GM19035 (cell line): Measurements from ENCODE around the gene ZNF423.

Experiments used
- ATAC-seq: cut with Tn5 transposase; IDR thresholded peaks from one replicate; pipeline ENCODE4 v1.9.1; 2021; ENCODE audit not compliant: unreplicated experiment

Gene ZNF423

DNA sequence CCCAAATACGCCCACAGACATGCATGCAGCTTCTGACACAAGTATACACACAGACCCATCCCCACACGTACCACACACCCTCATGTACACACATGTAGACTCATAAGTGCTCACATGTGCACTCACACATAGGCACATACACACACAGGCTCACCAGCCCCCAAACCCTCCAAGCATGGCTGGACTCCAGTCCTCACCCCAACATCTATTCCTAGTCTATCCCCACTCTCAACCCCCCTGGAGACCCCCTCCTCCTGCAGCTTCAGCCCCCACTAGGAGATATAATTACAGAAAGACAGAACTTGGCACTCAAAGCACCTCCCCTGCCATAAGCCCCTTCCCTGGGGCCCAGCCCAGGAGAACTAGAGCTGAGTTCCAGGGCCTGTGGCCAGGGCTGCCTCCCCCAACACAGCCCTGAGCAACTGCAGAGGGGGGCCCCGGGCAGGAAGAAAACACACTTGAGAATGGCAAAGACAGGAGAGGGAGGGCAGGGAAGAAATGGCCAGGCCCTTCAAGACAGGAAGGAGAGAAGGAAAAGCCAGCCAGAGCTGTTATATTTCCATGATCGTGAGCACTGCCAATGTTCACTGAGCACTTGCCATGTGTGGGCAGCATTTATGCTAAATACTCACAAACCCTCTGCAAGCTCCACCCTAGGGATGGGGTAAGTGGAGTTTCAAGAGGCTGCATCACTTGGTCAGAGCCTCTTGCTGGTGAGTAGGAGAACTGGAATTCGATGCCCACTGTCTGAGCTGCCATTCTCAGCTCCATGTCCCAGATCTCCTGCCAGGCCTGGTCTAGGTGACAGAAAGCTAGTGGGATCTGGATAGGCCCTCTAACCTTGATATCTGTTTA lies 224.5 kb downstream of the ZNF423 start:
- ATAC-seq: no peak

DNA sequence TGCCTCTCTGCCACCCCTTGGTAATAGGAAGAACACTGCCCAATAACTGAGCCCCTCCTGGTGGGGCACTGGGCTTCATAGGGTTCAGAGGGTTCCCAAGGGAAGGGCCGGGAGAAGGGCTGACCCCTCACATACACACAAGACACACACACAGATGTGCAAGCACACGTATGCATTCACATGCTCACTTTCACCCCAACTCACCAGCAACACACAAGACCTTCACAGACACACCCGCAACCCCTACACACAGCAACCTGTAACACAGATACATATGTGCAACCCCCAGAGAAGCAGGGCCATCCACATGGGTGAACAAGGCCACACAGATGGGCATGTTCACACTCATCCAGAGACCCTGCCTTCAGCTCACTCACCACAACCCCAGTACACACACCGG lies 225.1 kb downstream of the ZNF423 start:
- no peak for ATAC-seq

DNA sequence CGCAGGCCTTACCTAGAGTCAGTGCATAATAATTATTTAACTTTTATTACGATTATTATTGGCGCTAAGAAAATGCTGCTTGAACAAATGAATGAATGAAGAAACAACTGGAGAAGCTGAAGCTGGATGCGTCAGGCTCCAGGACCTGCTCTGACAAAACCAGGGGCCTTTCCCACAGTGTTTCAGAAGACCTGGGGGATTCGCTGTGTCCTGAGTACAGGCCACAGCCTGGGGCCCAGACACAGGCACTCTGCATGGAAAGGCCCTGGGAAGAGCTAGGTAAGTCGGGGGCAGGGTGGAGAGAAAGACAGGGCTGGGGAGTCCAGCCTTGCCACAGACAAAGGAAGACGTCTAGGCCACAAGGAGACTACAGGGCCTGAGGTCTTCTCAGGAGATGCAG lies 226.1 kb downstream of the ZNF423 start:
- ATAC-seq: no peak

DNA sequence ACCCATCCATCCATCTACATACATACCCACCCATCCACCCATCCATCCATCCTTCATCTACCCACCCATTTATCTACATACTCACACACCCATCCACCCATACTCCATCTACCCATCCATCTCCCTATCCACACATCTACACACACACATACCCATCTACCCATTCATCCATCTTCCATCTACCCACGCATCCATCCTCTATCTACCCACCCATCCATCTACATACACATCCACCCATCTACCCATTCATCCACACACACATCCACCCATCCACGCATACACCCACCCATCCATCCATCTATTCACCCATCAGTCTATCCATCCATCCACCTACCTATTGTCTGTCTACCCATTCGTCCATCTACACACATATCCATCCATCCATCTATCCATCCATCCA lies 227.8 kb downstream of the ZNF423 start:
- ATAC-seq: no peak

DNA sequence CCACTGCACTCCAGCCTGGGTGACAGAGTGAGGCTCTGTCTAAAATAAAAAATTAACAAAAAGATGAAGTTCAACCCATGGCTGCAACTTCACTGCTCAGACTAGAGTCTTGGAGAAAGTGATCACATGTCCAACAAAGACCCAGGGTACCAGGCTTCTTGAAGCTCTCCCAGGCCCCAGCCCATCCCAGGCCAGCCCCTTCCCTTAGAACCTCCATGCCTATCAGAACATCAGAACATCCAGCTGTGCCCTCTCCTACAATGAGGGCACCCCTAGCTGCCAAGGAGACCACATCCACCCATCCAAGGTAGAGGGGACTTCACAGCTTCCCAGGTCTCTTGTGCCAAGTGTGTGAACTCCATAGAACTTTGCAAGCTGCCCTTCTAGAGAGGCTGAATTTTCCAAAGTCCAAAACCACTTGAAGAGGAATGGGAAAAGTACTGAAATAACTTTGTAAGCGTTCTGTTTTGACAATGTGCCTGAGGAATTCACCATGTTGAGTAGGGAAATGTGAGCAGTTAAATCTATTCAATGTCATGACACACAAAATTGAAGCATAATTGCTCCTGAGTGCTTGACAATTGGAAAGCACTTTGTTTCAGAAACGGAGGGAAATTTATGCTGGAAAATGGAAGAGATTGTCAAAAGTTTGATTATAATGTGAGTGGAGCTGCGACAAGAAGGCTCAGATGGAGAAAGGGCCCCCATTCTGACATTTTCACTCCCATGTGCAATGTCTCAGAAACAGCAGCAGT lies 230.4 kb downstream of the ZNF423 start:
- no peak for ATAC-seq

DNA sequence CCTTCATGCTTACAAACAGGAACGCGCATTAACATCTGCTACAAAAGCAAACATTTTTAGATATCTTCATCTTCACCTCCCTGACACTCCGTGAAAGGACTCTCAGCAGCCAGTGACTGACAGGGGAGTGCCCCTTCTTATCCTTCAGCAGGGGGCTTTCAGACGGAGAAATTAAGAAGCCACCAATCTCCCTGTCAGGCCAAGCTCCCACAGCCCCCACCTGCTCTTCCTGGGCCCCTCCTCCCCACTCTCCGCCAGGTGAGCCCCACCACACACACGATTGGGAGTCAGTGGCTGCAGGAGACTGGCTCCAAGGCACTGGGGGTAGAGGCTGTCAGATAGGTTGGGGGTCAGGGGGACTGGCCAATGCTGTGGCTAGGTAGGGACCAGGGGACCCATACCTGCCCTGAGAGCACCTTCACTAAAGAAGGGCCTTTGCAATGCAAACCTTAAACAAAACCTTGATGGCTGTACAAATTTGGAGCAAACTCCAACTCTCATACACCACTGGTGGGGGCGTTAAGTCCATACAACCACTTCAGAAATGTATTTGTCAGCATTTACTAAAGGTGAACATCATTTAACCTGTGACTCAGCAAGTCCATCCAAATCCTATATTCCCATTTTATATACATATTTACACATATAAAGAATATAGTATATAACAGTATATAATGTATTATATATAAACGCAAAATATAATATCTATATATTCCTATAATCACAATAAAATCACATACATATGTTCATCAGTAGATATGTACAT lies 232.2 kb downstream of the ZNF423 start:
- ATAC-seq: no peak

DNA sequence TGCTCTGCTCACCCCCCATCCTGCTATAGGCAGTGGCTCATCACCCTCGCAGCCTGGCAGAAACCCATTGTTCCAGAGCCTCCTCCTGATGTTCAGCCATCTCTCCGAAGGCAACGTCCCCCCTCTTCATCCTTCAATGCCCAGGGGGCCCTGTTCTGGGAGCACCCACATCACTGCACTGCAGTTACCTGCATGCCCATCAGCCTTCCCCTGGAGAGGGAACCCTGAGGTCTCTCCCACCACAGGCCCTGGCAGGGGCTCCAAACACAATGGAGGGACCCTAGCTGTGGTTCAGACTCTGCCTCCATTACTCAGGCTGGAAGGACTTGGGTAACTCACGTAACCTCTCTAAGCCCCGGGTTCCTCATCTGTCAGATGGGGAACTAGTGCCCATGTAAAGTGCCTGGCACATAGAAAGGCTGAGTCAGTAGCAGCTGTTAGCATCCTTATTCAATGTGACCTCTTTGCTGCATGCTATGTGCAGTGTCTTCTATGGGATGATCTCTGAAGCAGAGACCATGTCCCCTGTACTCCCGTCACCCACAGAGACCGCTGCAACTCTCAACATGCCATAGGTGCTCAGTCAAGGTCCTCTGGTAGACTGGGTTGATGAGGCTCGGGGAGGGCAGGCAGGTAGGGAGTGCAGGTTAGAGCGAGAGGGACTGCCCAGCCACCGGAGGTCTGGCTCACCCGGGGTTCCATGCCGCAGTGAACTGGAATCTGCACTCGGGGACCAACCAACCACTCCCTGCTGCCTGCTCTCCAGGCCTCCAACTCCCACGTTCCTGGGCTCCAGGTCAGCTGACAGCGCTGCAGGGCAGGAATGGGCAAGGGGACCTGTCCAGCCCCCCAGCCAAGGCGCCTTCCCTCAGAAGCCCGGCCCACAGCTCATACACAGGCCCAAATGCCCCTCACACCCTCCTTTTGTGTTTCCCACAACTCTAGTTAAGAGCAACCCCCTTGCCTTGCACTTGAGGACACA lies 233.2 kb downstream of the ZNF423 start:
- ATAC-seq: no peak

DNA sequence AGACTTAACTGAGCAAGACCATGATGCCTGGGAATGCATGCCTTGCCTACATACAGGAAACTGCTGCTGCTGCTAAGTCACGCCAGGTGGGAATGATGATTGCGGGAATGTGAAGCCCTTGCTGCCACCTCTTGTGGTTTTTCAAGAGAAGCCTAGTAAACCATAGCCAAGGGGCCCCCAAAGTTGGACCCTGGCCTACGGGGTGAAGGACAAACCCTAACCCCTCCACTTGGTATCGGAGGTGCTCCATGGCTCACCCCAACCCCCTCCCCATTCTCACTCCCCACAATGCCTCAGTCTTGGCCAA lies 233.9 kb downstream of the ZNF423 start:
- ATAC-seq: no peak

DNA sequence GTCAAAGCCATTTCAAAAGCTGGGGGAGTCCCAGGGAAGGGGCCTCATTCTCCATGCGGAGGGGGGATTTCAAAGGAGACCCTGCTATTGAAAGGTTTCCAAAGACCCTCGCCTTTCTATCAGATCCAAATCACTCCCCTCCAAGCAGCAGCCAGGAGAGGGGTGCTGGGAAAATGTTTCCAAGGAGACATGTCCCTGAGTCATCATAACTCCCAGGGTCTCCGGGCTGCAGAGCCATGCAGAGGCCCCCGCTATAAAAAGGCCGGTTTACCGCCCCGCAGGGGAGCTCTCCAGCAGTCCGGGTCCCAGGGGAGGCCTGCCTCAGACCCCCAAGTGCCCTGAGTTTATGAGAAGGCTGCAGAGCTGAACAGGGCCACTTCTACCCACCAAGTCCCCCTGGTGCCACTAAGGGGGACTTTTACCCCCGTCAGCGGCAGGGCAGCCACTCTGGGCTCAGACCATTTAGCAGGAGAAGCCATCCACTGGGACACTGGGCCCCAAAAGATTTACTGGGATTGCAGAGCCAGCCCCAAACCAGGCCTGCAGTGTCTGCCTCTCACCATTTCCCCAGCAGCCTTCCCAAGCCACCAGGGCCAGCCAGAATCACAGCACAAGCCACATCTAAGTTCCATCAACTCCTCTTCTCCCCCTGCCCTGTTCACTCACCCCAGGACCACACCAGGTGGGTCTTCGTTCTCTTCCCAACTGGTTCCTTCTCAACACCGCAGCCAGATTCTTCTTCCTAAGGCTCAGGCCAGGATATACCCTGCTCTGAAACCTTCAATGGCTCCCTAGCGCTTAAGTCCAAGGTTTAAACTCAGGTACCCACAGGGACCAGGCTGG lies 234.4 kb downstream of the ZNF423 start:
- ATAC-seq: no peak

DNA sequence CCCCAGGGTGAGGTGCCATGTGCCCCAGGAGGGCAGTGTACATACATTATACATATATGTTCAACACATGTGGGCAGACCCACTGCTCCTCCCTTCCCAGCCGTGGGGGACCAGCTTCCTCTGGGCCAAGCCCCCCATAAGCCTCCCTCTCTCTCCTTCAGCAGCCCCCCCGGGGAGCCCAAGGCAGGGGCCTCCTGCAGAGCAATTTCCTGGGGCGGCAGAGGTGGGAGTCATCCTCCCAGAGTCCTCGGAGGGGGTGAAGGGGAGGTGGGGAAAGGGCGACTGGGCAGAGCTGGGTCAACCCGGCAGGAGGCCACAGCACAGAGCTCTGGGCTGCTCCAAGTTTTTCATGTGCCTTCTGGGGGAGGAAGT lies 235.1 kb downstream of the ZNF423 start:
- no peak for ATAC-seq

DNA sequence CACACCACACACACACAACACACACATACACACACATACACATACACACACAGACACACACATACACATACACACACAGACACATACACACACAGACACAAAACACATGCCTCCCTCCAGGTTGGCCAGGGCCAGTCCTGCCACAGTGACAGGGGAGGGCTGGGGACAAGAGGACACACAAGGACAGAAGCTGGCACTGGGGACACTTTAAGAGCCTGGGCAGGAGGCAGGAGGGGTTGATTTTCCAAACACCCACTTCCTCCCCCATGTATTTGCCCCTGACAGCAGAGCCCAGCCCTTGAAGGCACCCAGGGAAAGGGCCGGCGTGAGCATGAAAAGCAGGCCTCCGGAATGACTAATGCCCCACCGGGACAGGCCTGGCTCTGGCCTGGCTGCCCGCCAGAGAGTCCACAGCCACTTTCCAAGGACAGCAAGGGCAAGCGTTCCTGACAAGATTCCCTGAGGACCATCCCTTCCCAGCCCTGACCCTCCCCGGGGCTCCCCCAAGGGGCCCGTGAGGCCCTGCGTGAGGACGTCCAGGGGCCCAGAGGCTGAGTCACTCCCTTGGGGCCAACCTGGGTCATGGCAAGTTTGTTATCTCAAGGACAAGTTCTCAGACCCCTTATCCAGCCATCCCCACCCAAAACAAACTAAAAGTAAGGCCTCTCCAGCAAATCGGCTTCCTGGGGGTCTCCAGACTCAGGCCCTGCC lies 235.6 kb downstream of the ZNF423 start:
- ATAC-seq: no peak

DNA sequence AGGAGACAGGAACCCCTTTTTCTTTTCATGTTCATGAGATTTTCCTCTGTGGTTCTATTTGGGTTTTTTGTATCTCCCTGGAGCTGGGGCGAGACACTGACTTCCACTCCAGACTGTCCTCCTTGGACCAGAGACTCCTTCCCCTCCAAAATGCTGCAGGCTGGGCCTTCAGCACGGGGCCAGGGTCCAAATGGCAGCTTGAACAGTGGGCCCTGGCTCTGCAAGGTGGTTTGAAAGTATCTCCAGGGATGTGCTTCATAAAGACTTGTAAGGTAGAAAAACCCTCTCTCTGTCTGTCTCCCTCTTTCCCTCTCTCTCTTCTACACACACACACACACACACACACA lies 236.1 kb downstream of the ZNF423 start:
- no peak for ATAC-seq

DNA sequence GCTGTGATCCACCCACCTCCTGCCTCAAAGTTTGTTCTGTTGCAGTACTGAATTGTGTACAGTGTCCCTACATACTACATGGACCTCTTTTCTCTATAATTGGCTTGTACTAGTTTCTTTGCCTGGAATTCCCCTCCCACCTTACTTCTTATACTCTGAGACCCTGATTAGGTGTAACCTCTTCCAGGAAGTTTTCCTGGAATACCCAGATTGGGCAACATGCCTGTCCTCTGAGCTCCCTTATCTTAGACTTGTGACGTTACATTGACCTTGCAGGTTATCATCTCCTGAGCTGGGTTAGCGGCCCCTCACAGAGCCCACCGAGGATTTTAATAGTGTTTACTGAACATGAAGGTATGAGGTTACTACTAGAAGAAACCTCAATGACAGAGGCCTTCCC lies 237.0 kb downstream of the ZNF423 start:
- ATAC-seq: no peak

DNA sequence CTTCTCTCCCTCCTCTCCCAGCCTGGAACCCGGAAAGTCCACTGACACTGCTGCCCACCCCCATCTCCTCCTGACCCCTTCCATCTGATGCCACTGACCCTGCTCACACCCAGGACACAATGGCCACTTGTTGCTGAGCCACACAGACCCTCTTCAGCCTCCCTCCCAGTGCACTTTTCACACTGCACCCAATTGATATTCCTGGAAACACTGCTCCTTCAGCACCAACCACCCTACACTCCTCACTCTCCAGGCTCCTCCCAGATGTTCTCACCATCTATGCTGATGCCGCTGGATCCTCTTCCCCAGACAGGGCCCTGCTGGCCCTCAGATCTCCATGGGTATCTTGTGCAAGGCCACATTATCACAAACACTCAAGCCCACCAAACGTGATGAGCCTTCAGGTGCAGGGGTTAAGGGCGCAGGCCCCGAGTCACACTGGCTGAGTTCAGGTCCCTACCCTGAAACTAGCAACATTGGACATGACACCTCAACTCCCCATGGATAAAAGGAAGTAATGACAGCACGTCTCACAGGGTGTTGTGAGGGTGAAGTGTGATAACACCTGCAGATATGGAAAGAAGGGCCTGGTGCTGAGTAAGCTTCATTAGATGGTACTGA lies 238.1 kb downstream of the ZNF423 start:
- no peak for ATAC-seq

DNA sequence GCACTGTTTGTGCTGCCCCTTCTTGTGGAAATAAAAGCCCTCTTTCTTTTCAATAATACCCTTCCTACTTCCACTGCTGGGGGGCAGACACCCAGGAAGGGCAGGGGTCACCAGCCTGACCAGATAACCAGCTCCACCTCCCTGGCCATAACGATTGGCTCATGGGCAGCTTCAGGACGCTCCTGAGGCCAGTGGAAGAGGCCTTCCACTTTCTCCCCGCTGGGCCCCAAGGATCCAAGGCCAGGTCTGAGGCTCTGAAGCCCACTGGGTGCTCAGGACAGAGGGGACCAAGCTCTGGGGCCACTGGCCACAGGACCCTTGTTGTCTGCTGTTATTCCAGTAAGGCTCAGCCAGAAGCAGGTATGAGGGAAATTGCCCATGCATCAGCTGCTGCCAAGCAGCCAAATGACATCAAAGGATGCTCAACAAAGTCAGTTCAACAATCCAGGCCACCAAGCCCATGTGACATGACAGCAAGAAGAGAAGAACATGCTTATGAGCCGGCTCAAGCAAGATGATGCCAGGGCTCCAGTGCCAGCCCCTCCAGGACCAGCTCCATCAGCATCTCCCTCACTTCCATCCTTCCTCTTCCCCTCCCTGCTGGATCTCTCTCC lies 238.8 kb downstream of the ZNF423 start:
- no peak for ATAC-seq

DNA sequence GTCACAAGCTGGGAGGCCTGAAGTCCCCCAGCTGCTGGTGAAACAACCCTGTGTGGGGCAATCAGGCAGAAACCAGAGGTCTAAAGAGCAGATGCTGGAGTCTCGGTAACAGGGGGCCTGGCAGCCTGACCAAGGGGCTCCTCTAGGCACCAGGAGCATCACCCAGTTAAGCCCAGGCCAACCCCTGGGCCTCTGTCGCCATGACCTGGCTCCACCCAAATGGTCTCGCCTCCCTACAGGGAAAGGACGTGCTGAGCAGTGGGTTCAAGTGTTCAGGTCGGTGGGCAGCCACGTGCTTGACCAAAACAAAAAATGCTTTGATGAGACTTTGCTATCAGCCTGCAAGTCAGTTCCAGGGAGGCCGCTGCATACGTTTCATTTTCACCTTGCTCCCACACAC lies 240.3 kb downstream of the ZNF423 start:
- no peak for ATAC-seq

DNA sequence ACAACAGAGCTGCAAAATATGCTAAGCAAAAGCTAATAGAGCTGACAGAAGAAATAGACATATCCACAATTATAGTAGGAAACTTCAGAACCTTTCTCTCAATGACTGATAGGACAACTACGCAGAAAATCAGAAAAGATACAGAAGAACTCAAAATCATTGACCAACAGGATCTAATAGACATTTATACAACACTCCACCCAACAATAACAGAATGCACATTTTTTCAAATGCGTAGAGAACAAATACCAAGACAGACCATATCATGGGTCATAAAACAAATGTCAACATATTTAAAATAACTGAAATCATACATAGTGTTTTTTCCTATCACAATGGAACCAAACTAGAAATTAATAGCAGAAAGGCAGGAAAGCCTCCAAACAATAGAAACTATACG lies 244.9 kb downstream of the ZNF423 start:
- no peak for ATAC-seq

DNA sequence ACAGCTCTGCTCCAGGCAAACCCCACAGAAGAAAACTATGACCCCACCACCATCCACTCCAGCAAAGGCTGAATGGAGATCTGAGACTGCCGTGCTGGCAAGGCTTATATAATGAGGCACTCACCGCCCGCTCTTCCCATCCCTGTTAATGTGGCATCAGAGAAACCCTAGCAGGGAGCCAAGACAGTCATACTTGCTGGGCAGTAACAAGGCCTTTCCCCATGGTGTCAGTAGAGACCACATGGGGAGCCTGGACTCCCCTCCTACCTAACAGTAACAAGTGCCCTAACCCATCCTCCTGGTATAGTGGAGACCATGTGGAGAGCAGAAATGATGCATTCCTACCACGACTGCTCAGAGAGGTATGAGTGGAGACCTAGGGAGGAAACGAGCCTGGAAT lies 247.1 kb downstream of the ZNF423 start:
- no peak for ATAC-seq

DNA sequence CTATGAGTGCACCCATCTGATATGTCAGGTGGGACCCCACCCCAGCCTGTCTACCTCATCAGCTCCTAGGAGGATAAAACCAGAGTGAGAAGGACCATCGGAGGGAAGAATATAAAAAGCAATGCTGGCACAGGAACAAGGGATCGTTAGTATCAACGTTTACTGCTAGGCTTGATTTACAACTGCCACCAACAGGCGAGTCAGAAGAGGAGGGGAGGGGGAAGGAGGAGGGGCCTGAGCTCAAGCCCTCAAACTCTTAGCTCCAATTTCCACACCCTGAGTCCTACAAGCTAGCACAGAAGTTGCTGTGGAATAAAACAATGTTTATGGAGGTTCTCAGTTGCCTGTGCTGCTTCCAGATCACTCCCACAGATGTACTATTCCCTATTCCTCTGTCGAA lies 247.8 kb downstream of the ZNF423 start:
- no peak for ATAC-seq
